Kidney (tissue), 14 donors: ENCODE data around the gene NLGN1. TPM values are rescaled to one million over a fixed set of nuclear protein-coding genes. Genes with fewer than 3 reads are reported as not detected.

ENCODE experiments used
- DNase-seq, 5 donors: peaks; one replicate each; pipeline ENCODE4 v3.0.0-alpha.2; 2013 to 2020
- FAIRE-seq: peaks from 2 replicates; lab custom pipeline; 2012; peaks lifted over from hg19 to GRCh38; lab: Jason Lieb, UNC
- H3K27ac ChIP-seq, 2 donors: one replicate each; pipeline ENCODE4 v1.7.0; 2013; ENCODE audit warnings: low read depth in 2 of 2, low read length in 2 of 2, inconsistent platforms in 1 of 2
- H3K27me3 ChIP-seq: one replicate; pipeline ENCODE4 v1.7.1; 2013; ENCODE audit warnings: low read length, inconsistent platforms; ENCODE audit not compliant: control insufficient read depth, insufficient read depth
- H3K36me3 ChIP-seq, 3 donors: one replicate each; pipeline versions ENCODE4 v1.7.0 to v1.7.1; 2013; ENCODE audit warnings: low read length in 3 of 3, control low read depth in 1 of 3, inconsistent platforms in 1 of 3; ENCODE audit not compliant: insufficient read depth in 3 of 3, control insufficient read depth in 2 of 3
- H3K4me1 ChIP-seq, 3 donors: one replicate each; pipeline versions ENCODE4 v1.7.0 to v1.7.1; 2013; ENCODE audit warnings: low read length in 3 of 3, inconsistent platforms in 1 of 3, low read depth in 1 of 3; ENCODE audit not compliant: control insufficient read depth in 2 of 3, insufficient read depth in 2 of 3
- H3K4me3 ChIP-seq, 3 donors: one replicate each; pipeline versions ENCODE4 v1.7.0 to v1.8.1; 2013; ENCODE audit warnings: low read length in 3 of 3, control low read depth in 1 of 3, inconsistent platforms in 1 of 3
- H3K9ac ChIP-seq, 3 donors: one replicate each; pipeline versions ENCODE4 v1.7.0 to v1.7.1; 2013; ENCODE audit warnings: low read length in 3 of 3, control low read depth in 1 of 3, inconsistent platforms in 1 of 3
- H3K9me3 ChIP-seq, 3 donors: one replicate each; pipeline versions ENCODE4 v1.7.0 to v1.7.1; 2013; ENCODE audit warnings: low read length in 3 of 3, control low read depth in 1 of 3, inconsistent platforms in 1 of 3; ENCODE audit not compliant: control insufficient read depth in 2 of 3, insufficient read depth in 1 of 3
- CTCF ChIP-seq: IDR thresholded peaks from 3 replicates; pipeline ENCODE4 v1.5.1; 2012; ENCODE audit warnings: mild to moderate bottlenecking, moderate library complexity, borderline replicate concordance; ENCODE audit not compliant: insufficient read depth; ENCODE audit errors: extremely low read depth
- intact Hi-C: fragments of 100-400 bp; cut with DNase I; formaldehyde crosslinking; loops from one replicate; pipeline ENCODE4 v1.11.1; 2022
- polyA plus RNA-seq: library from polyadenylated mRNA; stranded (reverse); fragments of 350-450 nt; fragmentation: Illumina TruSeq; extraction: RNeasy Lipid Tissue Mini Kit (QIAGEN cat#74804); gene quantifications from one replicate; pipeline ENCODE4 v1.2.3, GENCODE V29; 2014; ENCODE audit warnings: low read depth, low replicate concordance; ENCODE audit not compliant: insufficient read depth
- total RNA-seq: library from RNA; stranded (reverse); fragmentation: NEBNext Ultra II Directional; extraction: Animal tissue kit (Norgen Biotek cat#: 25700); gene quantifications from one replicate; pipeline ENCODE4 v1.2.1, GENCODE V29; 2021
- donor health status: control.
- donor health status: control.
- donor health status: control.
- donor health status: control.
- donor health status: control.
- donor health status: DM: yes; HTN: yes; CAD: no.
- donor health status: Normal renal cell carcinoma (clear cell type).

Gene NLGN1
- total and polyA plus RNA-seq, 2 donors from 2014 or later, result 0.49 to 19.4 TPM

GRCh38 chr3:173890091-173890490 is 492.5 kb downstream of the NLGN1 start:
- Histone ChIP-seq H3K27me3 (no peaks in the 10 kb centered on the region), H3K4me3 (no peak overlapping the region), H3K4me1 (no peaks in the 10 kb centered on the region), H3K9ac (no peak overlapping the region), H3K36me3 (no peaks in the 10 kb centered on the region), H3K9me3 (no peaks in the 10 kb centered on the region), H3K27ac (no peak overlapping the region)
- no peak for DNase-seq
- no peak for TF ChIP-seq CTCF
- FAIRE-seq, result no peak
- intact Hi-C loops, result no loop called here

- no peak for TF ChIP-seq CTCF
- Histone ChIP-seq H3K27me3 (no peaks in the 10 kb centered on the region), H3K27ac (no peak overlapping the region), H3K36me3 (no peaks in the 10 kb centered on the region), H3K9me3 (no peaks in the 10 kb centered on the region), H3K4me1 (no peaks in the 10 kb centered on the region), H3K9ac (no peak overlapping the region), H3K4me3 (no peak overlapping the region)
- no peak for FAIRE-seq
- intact Hi-C loops, result no loop called here
- DNase-seq, result no peak
These were observed 493.9 kb downstream of the NLGN1 start for GRCh38 chr3:173891272-173892100.

GRCh38 chr3:173892547-173892946 is 495.0 kb downstream of the NLGN1 start:
- H3K9me3 ChIP-seq, result no peaks in the 10 kb centered on the region
- no peak overlapping the region for H3K9ac ChIP-seq
- H3K27me3 ChIP-seq, result no peaks in the 10 kb centered on the region
- TF ChIP-seq CTCF, result no peak
- FAIRE-seq (no peak), DNase-seq (no peak)
- no peaks in the 10 kb centered on the region for H3K36me3 ChIP-seq
- H3K27ac ChIP-seq, result no peak overlapping the region
- H3K4me3 ChIP-seq, result no peak overlapping the region
- no peaks in the 10 kb centered on the region for H3K4me1 ChIP-seq
- intact Hi-C loops, result no loop called here

- H3K4me3 ChIP-seq, result no peak overlapping the region
- no peaks in the 10 kb centered on the region for H3K27me3 ChIP-seq
- H3K36me3 ChIP-seq, result no peaks in the 10 kb centered on the region
- no peak for DNase-seq
- intact Hi-C loops, result no loop called here
- no peaks in the 10 kb centered on the region for H3K9me3 ChIP-seq
- no peak overlapping the region for H3K27ac ChIP-seq
- TF ChIP-seq CTCF, result no peak
- no peak for FAIRE-seq
- no peak overlapping the region for H3K9ac ChIP-seq
- no peaks in the 10 kb centered on the region for H3K4me1 ChIP-seq
These were observed 495.5 kb downstream of the NLGN1 start for GRCh38 chr3:173893066-173893465.
